Gastroesophageal sphincter (tissue), 3 donors: ENCODE data around the gene PDCD2L.
A peak's percentile ranks its signal among the peaks of the same experiment; 100 is the strongest.

Source experiments
- CTCF ChIP-seq, 4 experiments: fragments of 200-600 bp in 2 of 4; fragments of 450-650 bp in 2 of 4; sonication (generic) in 1 of 4; IDR thresholded peaks; one replicate each; pipeline ENCODE4 v1.5.1; 2017 to 2019; ENCODE audit warnings: antibody characterized with exemption in 4 of 4, mild to moderate bottlenecking in 2 of 4, moderate library complexity in 2 of 4
- EP300 ChIP-seq: sonication (generic); formaldehyde crosslinking; IDR thresholded peaks from one replicate; pipeline ENCODE4 v1.6.1; 2017; ENCODE audit warnings: antibody characterized with exemption, mild to moderate bottlenecking
- POLR2A ChIP-seq, 2 donors: fragments of 450-650 bp; IDR thresholded peaks; one replicate each; pipeline ENCODE4 v1.6.1; 2017; ENCODE audit warnings: antibody characterized with exemption in 2 of 2, mild to moderate bottlenecking in 2 of 2, moderate library complexity in 1 of 2
- POLR2AphosphoS5 ChIP-seq: sonication (generic); formaldehyde crosslinking; IDR thresholded peaks from one replicate; pipeline ENCODE4 v1.6.1; 2017; ENCODE audit warnings: antibody characterized with exemption

GRCh38 chr19:34430738-34431625 lies 26.8 kb downstream of the PDCD2L start:
- peak; percentile 35 to 61 (median 42) for TF ChIP-seq CTCF (IDR thresholded peaks at IDR 0.05)
- TF ChIP-seq POLR2A (IDR thresholded peaks at IDR 0.05) = no peak
- TF ChIP-seq POLR2AphosphoS5 = no peak
- TF ChIP-seq EP300 = no peak
